Measurements from ENCODE around the gene PLXNB3.
"Not testable (repeated sequence)": the region's sequence is repeated elsewhere in the genome, so short reads cannot be mapped to it uniquely, and the experiment has no call there.

Gene PLXNB3

DNA sequence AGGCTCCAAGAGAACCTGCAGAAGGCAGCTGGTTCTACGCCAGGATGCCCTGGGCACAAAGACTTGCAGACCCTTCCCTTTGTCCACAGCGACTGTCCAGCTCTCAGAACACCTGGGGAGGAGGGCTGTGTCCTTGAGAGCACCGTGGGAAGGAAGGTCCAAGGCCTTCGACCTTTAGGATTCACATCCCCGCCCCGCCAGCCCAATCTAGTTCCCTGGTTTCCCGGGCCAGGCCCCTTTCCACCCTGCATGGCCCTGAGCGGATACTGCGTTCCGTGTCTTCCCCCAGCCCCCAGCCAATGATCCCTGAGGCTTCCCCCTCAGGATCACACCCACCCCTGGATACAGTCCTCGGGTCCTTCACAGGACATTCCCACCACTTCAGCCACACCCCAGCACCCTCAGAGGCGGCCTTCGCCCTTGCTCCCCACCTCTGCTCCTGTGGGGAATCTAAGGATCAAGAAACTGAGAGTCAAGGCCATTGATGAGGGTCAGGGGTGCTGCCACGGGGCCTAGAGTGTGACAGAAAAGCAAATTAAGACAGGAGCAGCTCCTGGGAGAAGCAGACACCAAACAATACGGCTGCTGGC, 30.3 kb upstream of the PLXNB3 start:
- no peak for DNase-seq

DNA sequence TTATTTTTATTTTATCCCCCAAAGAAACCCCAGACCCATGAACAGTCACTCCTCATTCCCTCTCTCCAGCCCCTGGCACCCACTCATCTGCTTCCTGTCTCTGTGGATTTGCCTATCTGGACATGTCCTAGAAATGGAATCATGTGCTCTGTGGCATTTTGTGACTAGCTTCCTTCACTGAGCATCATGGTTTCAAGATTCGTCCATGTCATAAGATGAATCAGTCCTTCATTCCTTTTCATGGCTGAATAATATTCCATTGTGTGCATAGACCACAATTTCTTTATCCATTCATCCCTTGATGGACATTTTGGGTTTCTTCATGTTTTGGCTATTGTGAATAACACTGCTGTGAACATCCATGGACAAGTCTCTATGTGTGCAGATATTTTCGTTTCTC, 29.2 kb upstream of the PLXNB3 start:
- no peak for DNase-seq

DNA sequence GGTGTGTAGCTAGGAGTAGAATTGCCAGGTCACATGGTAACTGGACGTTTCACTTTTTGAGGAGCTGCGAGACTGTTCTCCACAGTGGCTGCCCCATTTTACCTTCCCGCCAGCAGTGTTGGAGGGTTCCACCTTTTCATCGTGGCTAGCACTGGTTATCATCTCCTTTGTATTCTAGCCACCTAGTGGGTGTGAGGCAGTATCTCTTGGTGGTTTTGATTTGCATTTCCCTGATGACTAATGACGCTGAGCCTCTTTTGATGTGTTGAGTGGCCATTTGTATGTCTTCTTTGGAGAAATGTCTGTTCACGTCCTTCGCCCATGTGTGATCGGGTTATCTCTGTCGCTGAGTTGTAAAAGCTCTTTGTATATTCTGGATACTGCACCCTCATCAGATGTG, 28.8 kb upstream of the PLXNB3 start:
- peak; percentile 22 for DNase-seq

DNA sequence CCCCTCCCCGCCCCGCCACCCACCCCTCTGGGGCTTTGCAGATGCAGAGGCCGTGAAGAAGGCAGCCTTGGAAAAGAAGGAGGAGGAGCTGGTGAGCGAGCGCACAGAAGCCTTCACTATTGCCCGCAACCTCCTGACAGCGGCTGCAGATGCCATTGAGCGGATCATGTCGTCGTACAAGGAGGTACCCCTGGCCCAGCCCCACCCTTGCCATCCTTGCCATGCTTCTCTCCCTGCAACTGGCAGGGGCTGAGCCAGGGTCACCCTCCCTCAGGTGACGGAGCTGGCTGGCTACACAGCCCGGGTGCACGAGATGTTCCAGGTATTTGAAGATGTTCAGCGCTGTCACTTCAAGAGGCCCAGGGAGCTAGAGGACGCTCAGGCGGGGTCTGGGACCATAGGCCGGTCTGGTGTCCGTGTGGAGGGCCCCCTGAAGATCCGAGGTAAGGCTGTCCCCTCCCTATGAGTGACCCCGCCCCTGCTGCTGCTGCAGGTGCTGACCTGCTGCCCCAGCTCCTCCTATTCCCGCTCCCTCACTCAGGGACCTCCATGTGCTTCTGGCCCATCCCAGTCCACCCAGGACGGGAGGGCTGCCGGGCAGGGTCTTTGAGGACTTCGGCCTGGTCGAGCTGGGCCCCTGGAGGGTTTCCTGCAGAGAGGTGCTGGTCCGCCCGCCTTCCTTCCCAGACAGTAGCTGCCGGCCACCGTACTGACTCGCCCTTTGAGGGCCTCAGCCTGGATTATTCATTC, 27.8 kb upstream of the PLXNB3 start:
- DNase-seq = no peak

DNA sequence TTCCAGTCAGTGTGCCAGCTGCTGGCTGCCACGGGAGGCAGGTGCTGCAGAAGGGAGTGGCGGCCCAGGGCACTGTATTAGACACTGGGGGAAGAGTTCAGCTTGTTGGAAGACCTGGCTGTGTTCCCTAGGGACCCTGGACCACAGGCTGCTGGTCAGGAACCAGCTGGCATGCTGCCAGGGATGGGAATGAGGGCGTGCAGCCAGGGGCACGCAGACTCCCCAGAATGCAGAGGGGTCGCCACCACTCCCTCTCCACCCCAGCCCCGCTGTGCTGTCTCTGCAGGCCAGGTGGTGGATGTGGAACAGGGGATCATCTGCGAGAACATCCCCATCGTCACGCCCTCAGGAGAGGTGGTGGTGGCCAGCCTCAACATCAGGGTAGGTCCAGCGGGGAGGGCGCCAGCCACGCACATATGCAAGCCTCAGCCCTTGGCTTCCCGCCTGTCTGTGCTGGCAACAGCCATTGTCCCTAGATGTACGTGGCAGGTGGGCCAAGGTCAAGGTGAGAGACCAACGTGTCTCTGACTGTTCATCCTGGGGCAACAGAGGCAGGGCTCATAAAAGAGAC, 27.1 kb upstream of the PLXNB3 start:
- no peak for DNase-seq

DNA sequence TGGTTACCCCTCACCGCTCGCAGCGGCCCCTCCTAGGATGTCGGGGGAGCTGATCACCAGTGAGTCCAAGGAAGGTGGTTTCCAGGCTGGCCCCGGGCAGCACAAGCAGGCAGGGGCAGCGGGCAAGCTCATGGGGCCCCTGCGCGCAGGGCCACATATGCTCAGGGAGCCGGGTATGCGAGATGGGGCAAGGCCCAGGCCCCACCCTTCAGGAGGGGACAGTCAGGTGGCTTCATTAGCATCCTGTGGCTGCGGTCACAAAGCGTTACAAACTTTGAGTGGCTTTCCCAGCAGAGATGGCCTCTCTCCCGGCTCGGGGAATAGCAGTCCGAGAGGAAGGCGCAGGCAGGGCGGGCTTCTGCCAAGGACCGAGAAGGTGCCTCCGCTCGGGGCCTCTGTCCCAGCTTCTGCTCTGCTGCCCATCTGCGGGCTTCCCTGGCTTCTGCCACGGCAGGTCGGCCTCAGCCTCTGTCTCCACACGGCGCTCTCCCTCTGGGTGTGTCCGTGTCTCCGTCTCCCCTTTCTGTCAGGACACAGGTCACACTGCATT, 25.9 kb upstream of the PLXNB3 start:
- no peak for DNase-seq

DNA sequence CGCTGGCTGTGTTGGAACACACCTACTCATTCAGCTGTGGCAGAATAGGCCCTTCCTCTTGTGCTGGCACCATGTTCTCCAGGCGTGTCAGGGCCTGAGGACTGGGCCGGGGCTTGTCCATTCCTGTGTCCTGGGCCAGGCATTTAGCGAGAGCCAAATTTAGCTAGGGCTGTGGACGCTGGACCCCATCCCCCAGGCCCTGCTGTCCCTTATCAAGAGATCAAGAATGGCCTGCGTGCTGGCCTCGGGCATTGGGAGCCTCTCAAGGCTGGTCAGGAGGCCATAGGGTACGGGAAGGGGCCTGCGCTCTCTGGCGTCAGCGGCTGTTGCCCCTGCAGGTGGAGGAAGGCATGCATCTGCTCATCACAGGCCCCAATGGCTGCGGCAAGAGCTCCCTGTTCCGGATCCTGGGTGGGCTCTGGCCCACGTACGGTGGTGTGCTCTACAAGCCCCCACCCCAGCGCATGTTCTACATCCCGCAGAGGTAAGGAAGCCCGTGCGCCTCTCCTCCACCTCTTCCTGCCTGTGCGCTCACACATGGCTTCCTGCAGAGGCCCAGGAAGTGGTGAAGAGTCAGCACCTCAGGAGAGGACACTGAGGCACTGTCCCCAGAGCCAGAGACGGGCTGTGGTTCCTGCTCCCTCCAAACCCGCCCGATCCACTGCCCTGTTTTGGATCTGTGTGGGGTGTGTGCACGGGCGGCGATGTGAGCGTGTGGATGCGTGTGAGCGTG, 24.1 kb upstream of the PLXNB3 start:
- no peak for DNase-seq

DNA sequence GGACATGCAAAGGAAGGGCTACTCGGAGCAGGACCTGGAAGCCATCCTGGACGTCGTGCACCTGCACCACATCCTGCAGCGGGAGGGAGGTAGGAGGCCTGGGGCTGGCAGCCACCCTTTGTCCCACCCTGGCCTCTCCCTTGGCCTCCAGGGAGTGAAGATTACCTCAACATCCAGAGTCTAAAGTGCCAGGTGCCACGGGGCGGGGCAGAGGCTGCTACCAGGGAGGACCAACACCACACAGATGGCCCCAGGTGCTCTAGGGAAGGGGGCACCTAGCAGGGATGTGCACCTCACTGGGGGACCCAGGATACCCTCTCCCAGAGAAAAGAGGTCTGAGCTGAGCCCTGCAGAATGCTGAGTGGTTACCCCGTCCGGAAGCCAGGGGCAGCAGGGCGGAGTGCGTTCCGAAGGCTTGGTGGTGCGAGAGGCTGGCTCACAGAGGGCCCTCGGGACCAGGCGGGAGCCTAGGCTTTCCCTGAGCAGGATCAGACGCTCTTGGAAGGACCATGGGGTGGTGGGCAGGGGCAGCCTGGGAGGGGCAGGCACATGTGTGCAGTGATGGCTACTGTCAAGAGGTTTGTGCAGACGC, 23.3 kb upstream of the PLXNB3 start:
- no peak for DNase-seq

DNA sequence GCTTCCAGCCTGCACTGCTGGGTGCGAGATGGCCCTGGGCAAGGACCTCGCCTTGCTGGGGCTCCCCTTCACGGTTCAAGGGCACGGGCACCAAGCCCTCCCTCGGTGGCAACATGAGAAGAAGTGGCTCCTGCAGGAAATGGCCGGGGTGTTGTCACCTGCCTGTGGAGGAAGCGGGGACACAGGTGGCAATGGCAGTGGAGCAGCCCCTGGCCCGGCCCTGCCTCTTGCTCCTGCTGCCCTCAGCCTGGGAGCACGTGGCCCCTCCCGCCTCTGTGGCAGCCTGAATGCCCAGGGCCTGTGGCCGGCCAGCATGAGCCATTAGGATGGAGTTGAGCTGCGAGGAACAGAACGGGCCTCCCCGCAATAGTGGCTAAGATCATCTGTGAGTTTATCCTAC, 22.6 kb upstream of the PLXNB3 start:
- DNase-seq = no peak

DNA sequence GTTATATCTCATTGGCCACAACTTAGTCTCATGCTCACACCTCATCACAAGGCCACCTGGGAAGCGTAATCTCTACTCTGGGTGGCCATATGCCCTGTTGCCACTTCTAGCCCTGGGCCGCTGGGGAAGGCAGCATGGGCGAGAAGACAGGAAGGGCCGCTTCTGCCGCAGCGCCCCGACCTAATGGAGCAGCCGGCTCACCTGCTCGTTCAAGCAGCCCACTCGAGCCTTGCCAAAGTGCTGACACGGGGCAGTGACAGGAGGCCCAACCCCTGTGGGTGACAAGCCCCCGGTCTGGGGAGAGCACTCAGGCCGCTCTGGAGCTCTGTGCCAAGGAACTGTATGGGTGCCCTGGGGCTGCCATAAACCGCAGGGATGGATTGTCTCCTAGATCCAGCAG, 21.9 kb upstream of the PLXNB3 start:
- not testable (repeated sequence) for DNase-seq

DNA sequence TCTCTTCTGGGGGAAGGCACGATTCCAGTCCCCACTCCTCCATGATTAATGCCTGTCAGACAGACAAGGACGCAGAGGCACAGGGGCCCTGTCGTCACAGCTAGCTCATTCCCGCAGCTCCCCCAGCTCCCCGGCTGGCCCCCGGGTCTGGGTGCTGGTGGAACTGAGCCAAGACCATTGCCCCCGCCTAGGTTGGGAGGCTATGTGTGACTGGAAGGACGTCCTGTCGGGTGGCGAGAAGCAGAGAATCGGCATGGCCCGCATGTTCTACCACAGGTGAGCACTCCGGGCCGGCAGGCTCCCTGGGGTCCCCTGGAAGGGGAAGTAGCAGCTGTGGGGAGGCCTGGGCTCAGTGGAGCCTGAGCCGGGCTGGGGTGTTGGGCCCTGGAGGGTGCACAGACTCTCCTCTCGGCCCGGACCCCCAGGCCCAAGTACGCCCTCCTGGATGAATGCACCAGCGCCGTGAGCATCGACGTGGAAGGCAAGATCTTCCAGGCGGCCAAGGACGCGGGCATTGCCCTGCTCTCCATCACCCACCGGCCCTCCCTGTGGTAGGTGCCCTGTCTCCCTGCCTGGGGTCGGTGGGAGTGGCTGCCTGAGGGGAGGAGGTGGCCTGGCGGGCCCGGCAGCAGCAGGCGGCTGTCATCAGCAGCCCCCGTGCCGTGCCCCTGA, 21.1 kb upstream of the PLXNB3 start:
- DNase-seq = not testable (repeated sequence)

DNA sequence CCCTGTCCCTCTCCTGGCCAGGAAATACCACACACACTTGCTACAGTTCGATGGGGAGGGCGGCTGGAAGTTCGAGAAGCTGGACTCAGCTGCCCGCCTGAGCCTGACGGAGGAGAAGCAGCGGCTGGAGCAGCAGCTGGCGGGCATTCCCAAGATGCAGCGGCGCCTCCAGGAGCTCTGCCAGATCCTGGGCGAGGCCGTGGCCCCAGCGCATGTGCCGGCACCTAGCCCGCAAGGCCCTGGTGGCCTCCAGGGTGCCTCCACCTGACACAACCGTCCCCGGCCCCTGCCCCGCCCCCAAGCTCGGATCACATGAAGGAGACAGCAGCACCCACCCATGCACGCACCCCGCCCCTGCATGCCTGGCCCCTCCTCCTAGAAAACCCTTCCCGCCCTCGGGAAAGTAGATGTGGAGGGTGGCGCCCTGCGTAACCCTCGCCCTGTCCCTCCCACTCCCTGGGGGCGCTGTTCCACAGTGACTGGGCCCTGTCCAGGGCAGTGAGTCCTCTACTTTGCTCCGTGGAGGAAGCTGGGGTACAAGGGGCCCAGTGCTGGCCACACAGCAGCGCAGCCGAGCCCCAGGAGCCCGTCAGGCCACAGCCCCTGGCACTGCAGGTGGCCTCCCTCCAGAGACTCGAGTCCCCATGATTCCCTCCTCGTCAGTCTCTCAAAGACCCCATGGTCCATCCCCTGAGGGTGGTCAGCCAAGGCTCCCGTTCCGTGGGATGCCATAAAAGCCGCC, 20.4 kb upstream of the PLXNB3 start:
- DNase-seq = peak; percentile 95

DNA sequence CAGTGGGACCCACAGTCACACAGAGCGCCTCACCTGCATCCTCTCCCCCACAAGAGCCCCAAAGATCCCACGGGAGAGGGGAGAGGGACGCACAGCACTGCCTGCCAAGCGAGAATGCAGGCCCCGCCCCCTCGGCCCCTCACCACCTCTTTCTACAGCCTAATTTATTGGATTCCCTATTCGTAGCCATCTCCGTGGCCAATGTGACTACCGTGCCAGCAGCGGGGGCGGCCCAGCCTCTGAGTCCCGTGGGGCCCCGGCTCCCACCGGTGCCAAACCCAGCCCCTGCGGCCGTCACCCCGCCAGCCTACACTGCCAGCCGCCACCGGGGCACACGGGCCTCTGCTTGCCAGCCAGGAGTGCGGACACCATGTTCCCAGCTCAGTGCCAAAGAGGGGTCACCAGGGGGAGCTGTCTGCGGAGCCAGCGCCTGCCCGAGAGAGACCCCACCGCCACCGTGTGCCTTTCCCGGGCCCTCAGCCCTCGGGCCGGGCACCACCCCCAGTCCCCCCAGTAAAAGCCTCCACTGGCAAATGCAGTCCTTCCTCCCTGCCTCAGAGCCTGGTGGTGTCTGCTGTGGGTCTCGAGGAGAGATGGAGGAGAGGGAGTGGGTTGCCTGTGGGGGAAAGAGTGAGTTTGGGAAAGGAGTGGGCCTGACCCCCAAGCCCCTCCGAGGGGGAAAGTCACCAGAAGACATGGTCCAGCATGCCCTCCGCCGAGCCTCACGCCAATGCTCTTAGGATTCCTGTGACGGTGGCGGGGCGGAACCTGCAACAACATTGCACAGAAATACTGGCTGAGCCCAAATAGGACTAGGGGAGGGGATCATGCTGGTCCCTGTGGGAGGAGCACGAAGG, 19.6 kb upstream of the PLXNB3 start:
- peak; percentile 81 for DNase-seq

DNA sequence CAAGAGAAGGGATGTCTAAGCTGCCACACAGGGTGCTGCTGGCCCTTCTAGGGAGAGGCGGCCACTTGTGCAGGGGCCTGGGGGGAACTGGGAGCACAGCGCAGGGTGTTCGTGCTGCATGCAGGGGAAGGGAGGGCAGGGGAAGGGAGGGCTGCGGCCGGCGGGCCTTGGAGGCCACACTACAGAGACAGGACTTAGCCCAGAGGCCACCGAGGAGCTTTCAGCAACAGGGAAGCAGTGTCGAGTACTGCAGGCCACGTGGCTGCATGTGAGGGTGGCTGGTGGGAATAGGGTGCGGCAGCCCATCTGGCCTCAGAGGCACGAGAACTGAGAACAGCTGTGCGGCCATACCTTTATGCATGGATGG, 19.0 kb upstream of the PLXNB3 start:
- peak; percentile 60 for DNase-seq

DNA sequence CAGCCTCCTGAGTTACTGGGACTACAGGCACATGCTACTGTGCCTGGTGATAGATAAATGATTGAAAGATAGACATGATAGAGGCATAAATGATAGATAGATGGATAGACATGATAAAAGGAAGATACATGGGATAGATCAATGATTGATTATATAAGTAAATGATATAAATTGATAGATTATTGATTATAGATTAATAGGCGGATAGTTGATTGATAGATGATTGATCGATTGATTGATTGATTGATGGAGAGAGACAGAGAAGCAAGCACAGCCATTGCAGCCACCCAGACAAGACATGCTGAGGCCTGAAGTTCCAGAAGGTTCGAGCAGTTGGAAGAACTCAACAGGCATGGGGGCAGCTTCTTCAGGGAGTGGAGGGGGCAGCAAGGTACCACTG, 17.7 kb upstream of the PLXNB3 start:
- no peak for DNase-seq

DNA sequence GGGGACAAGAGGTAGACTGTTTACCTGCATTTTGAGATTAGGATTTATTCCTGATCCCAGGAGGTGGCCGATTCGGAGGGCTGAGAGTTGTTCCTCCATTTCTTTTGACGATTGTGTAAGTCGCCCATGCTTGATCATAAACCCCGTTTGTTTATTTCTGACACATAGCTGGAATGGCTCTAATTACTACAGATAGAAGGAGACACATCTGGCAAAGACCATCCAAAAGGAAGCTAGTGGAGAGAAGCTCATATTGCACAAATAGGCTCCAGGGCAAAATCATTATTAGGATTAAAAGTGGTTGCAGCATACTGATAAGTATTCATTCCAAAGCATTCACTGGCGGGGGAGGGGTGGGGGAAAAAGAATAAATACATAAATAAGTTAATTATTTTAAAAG, 17.1 kb upstream of the PLXNB3 start:
- not testable (repeated sequence) for DNase-seq

DNA sequence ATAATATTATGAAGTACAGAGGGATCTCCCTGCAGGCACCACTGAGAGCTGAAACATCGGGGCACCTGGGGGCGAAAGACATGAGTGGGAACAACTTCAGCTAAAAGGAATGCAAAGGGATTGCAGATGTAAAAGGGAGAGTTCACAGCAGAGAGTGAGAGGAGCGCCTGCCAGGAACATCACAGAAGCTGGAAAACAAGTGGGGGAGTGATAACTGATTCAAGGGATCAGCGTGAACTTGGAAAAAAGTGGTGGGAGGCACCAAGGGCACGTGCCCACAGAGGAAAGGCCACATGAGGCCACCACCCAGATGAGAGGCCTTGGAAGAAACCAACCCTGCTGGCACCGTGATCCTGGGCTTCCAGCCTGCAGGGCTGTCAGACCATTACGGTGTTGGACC, 15.0 kb upstream of the PLXNB3 start:
- DNase-seq = not testable (repeated sequence)

DNA sequence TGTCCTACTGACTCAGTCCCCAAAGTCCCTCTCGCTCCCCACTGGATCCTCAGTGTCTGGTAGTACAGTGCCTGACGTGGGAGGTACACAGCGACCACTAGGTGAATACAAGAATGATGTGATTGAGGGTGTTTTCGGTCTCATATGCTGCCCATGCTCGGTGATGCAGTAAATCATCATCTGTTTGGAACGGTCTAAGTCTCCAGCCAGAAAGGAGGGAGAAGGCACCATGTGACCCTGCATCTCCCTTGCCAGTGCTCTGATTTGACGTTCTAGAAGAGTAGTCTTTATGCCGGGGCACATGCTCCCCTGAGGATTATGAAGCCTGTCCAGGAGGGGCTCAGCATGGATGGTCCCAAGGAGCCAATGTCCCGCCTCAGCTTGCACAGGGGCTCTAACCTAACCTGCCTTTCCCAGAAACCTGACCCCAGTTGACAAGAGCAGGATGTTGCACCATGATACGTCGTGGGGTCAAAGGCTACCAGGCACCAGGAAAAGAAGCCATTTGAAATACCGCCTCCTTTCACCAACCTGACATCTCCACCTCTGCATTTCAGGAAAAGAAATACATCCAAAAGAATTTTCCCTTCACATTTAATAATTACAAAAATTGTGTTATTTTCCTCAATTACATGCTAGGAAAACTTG, 13.8 kb upstream of the PLXNB3 start:
- DNase-seq = no peak

DNA sequence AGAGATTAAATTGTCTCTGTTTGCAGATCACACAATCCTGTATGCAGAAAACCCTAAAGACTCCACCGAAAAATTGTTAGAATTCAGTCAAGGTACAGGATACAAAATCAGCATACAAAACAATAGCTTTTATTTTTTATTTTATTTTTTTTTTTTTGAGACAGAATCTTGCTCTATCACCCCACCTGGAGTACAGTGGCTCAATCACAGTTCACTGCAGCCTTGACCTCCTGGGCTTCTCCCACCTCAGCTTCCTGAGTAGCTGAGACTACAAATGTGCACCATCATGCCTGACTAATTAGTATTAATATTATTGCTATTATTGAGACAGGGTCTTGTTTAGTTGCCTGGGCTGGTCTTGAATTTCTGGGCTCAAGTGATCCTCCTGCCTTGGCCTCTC, 8.9 kb upstream of the PLXNB3 start:
- no peak for DNase-seq

DNA sequence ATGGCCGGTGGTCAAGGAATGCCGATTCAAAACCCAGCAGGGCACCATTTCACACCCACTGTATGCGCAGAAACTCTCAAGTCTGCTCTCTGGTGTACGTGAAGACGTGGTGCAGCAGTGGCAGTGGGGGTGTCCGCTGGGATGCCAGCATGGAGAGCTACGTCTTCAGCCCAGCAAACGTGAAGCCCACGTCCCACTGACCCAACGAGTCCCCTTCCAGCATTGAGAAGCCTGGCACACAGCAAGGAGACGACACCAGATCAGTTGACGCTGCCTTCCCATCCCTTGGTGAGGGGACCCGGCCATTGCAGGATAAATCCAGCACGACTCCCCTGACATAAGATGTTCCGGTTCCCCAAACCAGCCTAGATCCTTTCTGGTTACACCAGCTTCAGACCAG, 2.2 kb upstream of the PLXNB3 start:
- DNase-seq = no peak

Data from DMS53 (cell line).